ENCODE data around the gene ITGA1.
"Not testable (repeated sequence)": the region's sequence is repeated elsewhere in the genome, so short reads cannot be mapped to it uniquely, and the experiment has no call there.

ITGA1 gene

GRCh38 chr5:52956915-52957747 lies 169.4 kb downstream of the ITGA1 start:
- DNase-seq (ENCODE audit: low spot score): no peak

DNA sequence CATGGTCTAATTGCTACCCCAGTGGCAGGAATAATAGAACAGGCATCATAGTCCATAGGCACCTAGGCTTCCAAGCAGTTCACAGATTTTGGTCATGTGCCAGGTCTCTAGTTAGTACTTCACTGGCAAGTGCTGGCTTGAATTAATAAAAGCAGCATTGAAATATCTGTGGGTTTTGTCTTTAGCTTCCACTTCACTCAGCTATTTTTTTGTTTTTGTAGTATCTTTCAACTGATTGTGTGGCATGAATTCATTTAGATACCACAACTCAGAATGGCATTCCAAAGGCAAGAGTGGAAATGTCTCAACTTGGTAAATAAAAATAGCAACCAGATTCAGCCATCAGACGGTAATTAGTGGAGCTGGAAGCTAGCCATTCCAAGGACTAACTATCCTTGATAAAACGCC lies 173.6 kb downstream of the ITGA1 start:
- DNase-seq (ENCODE audit: low spot score): peak; percentile 33

- no peak for DNase-seq (ENCODE audit: low spot score)
Observed at GRCh38 chr5:52963636-52964035, 175.9 kb downstream of the ITGA1 start.

- no peak for DNase-seq (ENCODE audit: low spot score)
Observed at GRCh38 chr5:52964138-52964537, 176.4 kb downstream of the ITGA1 start.

DNA sequence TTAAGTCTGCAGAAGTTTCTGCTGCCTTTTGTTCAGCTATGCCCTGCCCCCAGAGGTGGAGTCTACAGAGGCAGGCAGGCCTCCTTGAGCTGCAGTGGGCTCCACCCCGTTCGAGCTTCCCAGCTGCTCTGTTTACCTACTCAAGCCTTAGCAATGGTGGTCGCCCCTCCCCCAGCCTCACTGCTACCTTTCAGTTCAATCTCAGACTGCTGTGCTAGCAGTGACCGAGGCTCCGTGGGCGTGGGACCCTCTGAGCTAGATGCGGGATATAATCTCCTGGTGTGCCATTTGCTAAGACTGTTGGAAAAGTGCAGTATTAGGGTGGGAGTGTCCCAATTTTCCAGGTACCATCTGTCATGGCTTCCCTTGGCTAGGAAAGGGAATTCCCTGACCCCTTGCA lies 188.4 kb downstream of the ITGA1 start:
- DNase-seq (ENCODE audit: low spot score): not testable (repeated sequence)

DNA sequence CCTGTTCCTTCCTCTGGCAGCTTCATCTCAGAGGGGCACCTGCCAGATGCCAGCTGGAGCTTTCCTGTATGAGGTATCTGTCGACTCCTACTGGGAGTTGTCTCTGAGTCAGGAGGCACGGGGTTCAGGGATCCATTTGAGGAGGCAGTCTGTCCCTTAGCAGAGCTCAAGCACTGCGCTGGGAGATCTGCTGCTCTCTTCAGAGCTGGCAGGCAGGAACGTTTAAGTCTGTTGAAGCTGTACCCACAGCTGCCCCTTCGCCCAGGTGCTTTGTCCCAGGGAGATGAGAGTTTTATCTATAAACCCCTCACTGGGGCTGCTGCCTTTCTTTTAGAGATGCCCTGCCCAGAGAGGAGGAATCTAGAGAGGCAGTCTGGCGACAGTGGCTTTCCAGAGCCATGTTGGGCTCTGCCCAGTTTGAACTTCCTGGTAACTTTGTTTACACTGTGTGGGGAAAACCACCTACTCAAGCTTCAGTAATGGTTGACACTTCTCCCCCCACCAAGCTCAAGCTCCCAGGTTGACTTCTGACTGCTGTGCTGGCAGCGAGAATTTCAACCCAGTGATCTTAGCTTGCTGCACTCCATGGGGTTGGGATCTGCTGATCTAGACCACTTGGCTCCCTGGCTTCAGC lies 189.7 kb downstream of the ITGA1 start:
- DNase-seq (ENCODE audit: low spot score): no peak

DNA sequence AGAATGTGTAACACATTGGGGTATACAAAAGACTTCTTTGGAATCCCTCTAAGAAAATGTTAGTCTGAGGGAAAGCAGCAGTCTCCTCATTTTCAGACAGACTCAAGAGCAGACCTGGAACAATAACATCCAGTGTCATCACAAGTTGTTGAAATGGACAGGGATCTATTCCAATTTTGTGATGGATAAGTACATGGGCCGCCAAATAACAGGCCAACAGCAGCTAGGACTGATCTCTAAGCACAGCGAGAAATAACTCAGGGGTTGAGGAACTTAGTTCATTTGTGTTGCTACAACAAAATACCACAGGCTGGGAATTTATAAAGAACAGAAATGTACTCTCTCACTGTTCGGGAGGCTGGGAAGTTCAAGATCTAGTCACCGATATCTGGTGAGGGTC lies 193.8 kb downstream of the ITGA1 start:
- no peak for DNase-seq (ENCODE audit: low spot score)

DNA sequence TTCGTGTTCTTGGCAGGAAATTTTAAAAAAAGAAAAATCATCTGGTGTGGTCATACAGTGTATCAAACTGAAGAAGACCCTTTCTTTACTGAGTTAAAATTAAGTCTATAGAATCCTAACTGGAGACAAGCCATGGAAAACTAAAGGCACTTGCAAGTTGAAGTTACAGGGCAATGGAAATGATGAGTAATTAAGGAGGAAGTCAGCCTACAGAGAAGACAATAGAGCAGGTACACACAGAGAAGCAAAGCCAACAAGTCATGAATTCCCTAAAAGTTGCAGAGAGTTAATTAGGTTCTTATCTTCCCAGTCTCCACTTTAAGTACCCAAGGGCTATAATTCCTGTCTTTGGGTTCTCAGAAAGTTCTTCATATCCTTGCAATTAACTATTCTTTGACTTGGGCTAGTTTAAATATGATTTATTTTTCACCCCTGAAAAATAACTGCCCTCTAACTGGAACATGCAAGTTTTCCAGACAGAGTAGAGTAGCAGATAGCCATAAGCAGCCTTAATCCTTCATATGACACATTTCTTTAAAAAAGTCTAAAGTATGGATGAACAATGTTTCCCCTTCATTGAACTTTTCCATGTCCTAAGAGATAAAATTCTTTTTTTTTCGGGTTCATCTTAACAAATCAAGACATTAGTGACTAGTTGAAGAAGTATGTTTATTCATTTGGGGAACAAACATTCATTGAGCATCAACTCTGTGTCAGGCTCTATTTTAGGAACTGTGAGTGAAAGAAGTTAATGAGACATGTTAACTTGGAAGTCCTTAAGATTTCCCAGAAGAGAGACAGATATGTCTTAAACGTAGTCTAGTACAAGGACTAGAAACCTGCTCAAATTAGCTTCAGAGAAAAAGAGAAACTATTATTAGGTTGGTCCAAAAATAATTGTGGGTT lies 196.3 kb downstream of the ITGA1 start:
- DNase-seq (ENCODE audit: low spot score): no peak

GRCh38 chr5:52985306-52985705 lies 197.6 kb downstream of the ITGA1 start:
- DNase-seq (ENCODE audit: low spot score): no peak

- no peak for DNase-seq (ENCODE audit: low spot score)
Observed at GRCh38 chr5:52987711-52988331, 200.1 kb downstream of the ITGA1 start.

- DNase-seq (ENCODE audit: low spot score): no peak
Observed at GRCh38 chr5:52988335-52989024, 200.8 kb downstream of the ITGA1 start.

GRCh38 chr5:52989025-52989780 lies 201.5 kb downstream of the ITGA1 start, which contains the start of gene ITGA2:
TSS of gene ITGA2 (plus strand) at chr5:52989352. CDS start at chr5:52989469, 117 bp downstream.
- DNase-seq (ENCODE audit: low spot score): peak; percentile 55

- DNase-seq (ENCODE audit: low spot score): peak; percentile 50
Observed at GRCh38 chr5:52989781-52990527, 202.2 kb downstream of the ITGA1 start.

GRCh38 chr5:52990528-52990925 lies 202.8 kb downstream of the ITGA1 start:
- DNase-seq (ENCODE audit: low spot score): no peak

DNA sequence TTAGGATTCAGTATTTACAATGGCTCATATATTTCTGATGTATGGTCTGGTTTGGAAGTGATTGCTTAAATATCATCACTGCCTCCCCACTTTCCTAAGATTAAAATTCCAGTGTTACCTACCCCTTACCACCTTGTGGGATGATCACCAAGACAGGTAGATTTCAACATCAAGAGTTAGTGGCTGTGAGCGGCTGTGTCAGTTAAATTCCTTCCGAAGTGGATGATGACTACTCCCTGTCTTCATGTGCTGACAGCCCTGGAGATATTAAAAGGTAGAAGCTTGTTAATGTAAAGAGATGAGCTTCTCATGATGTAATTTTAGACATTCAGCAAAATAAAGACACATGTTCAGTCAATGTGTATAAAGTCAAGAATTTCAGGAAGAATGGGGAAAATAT lies 205.7 kb downstream of the ITGA1 start:
- DNase-seq (ENCODE audit: low spot score): no peak

GRCh38 chr5:52994266-52994665 lies 206.6 kb downstream of the ITGA1 start:
- no peak for DNase-seq (ENCODE audit: low spot score)

GRCh38 chr5:52995095-52995494 lies 207.4 kb downstream of the ITGA1 start:
- DNase-seq (ENCODE audit: low spot score): no peak

GRCh38 chr5:52995914-52996313 lies 208.2 kb downstream of the ITGA1 start:
- DNase-seq (ENCODE audit: low spot score): no peak

DNA sequence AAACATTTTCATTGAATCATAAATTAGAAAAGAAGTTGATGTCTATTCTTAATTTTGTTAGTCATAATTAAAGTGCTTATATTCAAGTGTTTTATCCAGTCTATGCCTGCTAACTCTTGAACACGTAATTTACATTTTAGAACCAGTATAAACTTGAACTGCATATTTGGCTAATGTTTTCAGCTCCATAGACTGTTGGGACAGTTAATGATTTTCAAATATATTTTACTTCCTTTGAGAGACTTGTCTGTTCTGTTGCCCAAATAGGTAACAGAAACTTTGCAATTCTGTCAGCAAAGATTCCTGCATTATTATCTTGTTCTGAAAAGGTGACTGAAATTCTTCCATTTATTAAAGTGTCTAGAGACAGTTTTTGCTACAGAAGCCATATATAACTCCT lies 209.3 kb downstream of the ITGA1 start:
- no peak for DNase-seq (ENCODE audit: low spot score)

GRCh38 chr5:52997424-52997823 lies 209.7 kb downstream of the ITGA1 start:
- no peak for DNase-seq (ENCODE audit: low spot score)

Data from AG08395 (cell line).